KMS-11 (cell line): ENCODE results near the gene SND1.

Experiments
- H2AFZ ChIP-seq: fragments of 200-600 bp; sonication (generic); 2 replicates; pipeline ENCODE4 v1.6.1; 2016; ENCODE audit warnings: antibody characterized with exemption, mixed run types, low read depth
- H3K27ac ChIP-seq: fragments of 200-600 bp; sonication (generic); 2 replicates; pipeline ENCODE4 v1.6.1; 2016; ENCODE audit warnings: mild to moderate bottlenecking, mixed run types
- H3K27me3 ChIP-seq: fragments of 200-600 bp; sonication (generic); 2 replicates; pipeline ENCODE4 v1.6.1; 2017; ENCODE audit warnings: mild to moderate bottlenecking, low read depth, mixed run types, moderate library complexity; ENCODE audit not compliant: insufficient read depth
- H3K36me3 ChIP-seq: fragments of 200-600 bp; sonication (generic); 2 replicates; pipeline ENCODE4 v1.6.1; 2017; ENCODE audit warnings: mild to moderate bottlenecking, mixed run types; ENCODE audit not compliant: insufficient read depth
- H3K4me1 ChIP-seq: fragments of 200-600 bp; sonication (generic); 2 replicates; pipeline ENCODE4 v1.6.1; 2016; ENCODE audit warnings: mild to moderate bottlenecking, low read depth, mixed run types; ENCODE audit not compliant: poor library complexity, severe bottlenecking
- H3K4me2 ChIP-seq: fragments of 200-600 bp; sonication (generic); 2 replicates; pipeline ENCODE4 v1.7.0; 2016; ENCODE audit warnings: mild to moderate bottlenecking, mixed run types
- H3K4me3 ChIP-seq: fragments of 200-600 bp; sonication (generic); IDR thresholded peaks from 2 replicates; pipeline ENCODE4 v1.6.1; 2017; ENCODE audit warnings: low read depth, low read length, mixed read lengths; ENCODE audit not compliant: insufficient read depth
- H3K79me2 ChIP-seq: fragments of 200-600 bp; sonication (generic); 2 replicates; pipeline ENCODE4 v1.6.1; 2016; ENCODE audit warnings: low read depth, mixed run types; ENCODE audit not compliant: insufficient read depth
- H3K9ac ChIP-seq: fragments of 200-600 bp; sonication (generic); 2 replicates; pipeline ENCODE4 v1.6.1; 2016; ENCODE audit warnings: mild to moderate bottlenecking, mixed run types
- H4K20me1 ChIP-seq: fragments of 200-600 bp; sonication (generic); 2 replicates; pipeline ENCODE4 v1.6.1; 2016; ENCODE audit warnings: mild to moderate bottlenecking, mixed run types; ENCODE audit not compliant: insufficient read depth
- TF ChIP-seq, protein P1 (sequence below): fragments of 200-600 bp; sonication (generic); conservative IDR thresholded peaks from 2 replicates; pipeline ENCODE4 v1.6.1; 2017; ENCODE audit warnings: low read depth, mild to moderate bottlenecking, antibody characterized with exemption, low read length, moderate library complexity, mixed read lengths

SND1 gene

DNA sequence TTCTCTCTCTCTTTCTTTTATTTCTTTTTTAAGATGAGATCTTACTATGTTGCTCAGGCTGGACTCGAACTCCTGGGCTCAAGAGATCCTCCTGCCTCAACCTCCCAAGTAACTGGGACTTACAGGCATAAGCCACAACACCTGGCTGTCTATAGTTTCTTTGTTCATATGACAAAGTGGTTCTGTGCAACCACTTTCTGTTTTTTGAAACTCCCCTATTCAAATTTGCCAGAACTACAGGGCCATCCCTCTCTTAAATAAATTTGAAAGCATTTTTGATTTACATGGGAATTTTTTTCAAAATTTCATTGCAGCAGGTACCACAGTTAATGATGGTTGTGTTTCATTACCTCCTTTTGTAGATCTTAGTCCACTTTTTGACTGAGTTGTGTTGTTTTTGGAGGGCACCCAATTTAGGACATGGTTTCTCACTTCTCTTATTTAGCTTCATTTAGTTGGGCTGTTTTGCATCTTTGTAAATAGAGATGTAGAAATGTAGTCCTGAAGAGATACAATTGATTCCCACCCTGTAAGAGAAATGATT, 260.0 kb downstream of the SND1 start:
- Histone ChIP-seq H3K4me2 (no peak overlapping the region), H4K20me1 (no peaks in the 10 kb centered on the region), H3K36me3 (no peaks in the 10 kb centered on the region), H3K27me3 (no peaks in the 10 kb centered on the region), H3K4me1 (peaks cover 14% of the 10 kb centered on the region), H3K79me2 (peaks cover 13% of the 10 kb centered on the region), H3K9ac (no peak overlapping the region), H3K27ac (no peak overlapping the region), H2AFZ (no peak overlapping the region), H3K4me3 (no peak overlapping the region)
- TF ChIP-seq, protein P1, sequence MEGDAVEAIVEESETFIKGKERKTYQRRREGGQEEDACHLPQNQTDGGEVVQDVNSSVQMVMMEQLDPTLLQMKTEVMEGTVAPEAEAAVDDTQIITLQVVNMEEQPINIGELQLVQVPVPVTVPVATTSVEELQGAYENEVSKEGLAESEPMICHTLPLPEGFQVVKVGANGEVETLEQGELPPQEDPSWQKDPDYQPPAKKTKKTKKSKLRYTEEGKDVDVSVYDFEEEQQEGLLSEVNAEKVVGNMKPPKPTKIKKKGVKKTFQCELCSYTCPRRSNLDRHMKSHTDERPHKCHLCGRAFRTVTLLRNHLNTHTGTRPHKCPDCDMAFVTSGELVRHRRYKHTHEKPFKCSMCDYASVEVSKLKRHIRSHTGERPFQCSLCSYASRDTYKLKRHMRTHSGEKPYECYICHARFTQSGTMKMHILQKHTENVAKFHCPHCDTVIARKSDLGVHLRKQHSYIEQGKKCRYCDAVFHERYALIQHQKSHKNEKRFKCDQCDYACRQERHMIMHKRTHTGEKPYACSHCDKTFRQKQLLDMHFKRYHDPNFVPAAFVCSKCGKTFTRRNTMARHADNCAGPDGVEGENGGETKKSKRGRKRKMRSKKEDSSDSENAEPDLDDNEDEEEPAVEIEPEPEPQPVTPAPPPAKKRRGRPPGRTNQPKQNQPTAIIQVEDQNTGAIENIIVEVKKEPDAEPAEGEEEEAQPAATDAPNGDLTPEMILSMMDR = no peak

DNA sequence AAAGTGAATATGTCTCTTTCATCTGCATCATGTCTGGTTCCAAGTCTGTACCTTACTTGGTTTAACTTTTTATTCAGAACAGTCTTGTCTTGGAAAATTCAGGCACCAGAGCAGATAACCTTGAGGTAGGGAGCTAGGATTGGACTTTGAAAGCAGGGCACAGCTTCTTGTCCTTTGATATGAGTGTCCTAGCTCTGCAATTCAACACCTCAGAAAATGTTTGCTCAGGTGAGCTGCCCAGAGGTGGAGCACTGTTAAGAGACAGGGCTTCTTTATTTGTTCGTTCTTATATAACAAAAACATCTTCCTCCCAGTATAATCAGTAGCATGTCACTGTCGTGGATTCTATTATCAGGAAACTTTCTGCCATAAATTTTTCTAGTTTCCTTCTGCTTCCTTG, 260.9 kb downstream of the SND1 start:
- Histone ChIP-seq H3K27me3 (no peaks in the 10 kb centered on the region), H3K4me2 (no peak overlapping the region), H3K4me3 (no peak overlapping the region), H3K36me3 (no peaks in the 10 kb centered on the region), H3K9ac (no peak overlapping the region), H3K79me2 (peaks cover 7% of the 10 kb centered on the region; the same call in 1 of the 2 replicates), H2AFZ (no peak overlapping the region), H3K27ac (no peak overlapping the region), H4K20me1 (no peaks in the 10 kb centered on the region), H3K4me1 (peaks cover 13% of the 10 kb centered on the region)
- TF ChIP-seq, protein P1 = no peak

DNA sequence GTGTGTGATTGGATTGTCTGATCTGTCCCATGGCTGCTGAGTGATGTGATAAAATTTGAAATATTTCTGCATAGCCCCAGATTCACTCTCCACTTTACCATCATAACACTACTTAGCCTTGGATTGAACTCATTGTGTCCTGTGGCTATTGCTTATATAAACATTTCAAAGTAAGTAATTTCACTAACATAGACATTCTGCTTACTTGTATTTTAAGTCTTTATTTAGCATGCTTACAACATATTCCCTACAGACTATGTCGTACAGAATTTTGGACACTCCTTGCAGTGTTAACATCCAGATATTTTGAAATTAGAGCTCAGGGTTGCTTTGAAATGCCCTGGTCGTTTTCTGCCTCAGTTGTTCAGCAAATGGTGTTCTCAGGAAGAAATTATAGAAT, 261.7 kb downstream of the SND1 start:
- Histone ChIP-seq H3K27ac (no peak overlapping the region), H3K4me1 (peaks cover 13% of the 10 kb centered on the region)

DNA sequence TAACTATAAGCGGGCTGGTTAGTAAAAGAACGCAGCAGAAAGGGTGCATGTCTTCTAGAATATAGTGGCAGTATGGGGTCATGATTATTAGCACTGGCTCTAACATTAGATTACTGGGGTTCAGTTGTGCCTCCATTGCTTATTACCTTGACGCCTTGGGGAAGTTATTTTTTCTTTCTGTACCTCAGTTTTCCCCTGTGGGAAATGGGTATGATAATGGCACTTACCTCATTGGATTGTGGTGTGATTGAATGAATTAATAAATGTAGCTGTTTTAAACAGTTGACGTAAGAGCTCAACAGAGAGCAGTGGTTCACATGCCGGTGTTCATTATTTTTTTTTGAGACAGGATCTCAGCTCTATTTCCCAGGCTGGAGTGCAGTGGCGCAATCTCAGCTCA, 262.7 kb downstream of the SND1 start:
- no peak overlapping the region for H3K9ac ChIP-seq
- peaks cover 7% of the 10 kb centered on the region; the same call in 1 of the 2 replicates for H3K79me2 ChIP-seq
- no peaks in the 10 kb centered on the region for H3K27me3 ChIP-seq
- no peak overlapping the region for H3K4me2 ChIP-seq
- peaks cover 13% of the 10 kb centered on the region for H3K4me1 ChIP-seq
- H2AFZ ChIP-seq = no peak overlapping the region
- H3K27ac ChIP-seq = no peak overlapping the region
- no peaks in the 10 kb centered on the region for H3K36me3 ChIP-seq
- no peaks in the 10 kb centered on the region for H4K20me1 ChIP-seq
- TF ChIP-seq, protein P1 = no peak
- H3K4me3 ChIP-seq = no peak overlapping the region

More for the DNA sequence above, 261.7 kb downstream of the SND1 start:
- Histone ChIP-seq H3K9ac (no peak overlapping the region), H3K4me3 (no peak overlapping the region), H3K27me3 (no peaks in the 10 kb centered on the region), H3K36me3 (no peaks in the 10 kb centered on the region), H2AFZ (no peak overlapping the region), H3K79me2 (peaks cover 7% of the 10 kb centered on the region; the same call in 1 of the 2 replicates), H4K20me1 (no peaks in the 10 kb centered on the region), H3K4me2 (no peak overlapping the region)
- TF ChIP-seq, protein P1 = no peak
